ENCODE data around the gene MBOAT1. TPM values are rescaled to one million over a fixed set of nuclear protein-coding genes. Genes with fewer than 3 reads are reported as not detected.
"Not testable (repeated sequence)": the region's sequence is repeated elsewhere in the genome, so short reads cannot be mapped to it uniquely, and the experiment has no call there.

MBOAT1 gene
- polyA plus RNA-seq, 3 donors = 6.8 to 59.1 (median 8.1) TPM

- no peaks in the 10 kb centered on the region for H3K9me3 ChIP-seq (replicated peaks in 1 of 2; ENCODE audit: control insufficient read depth in 1 of 2, insufficient read depth in 1 of 2, low read length in 2 of 2)
- H3K4me1 ChIP-seq (ENCODE audit: control insufficient read depth in 1 of 2, insufficient read depth in 2 of 2, low read length in 2 of 2) = peaks cover 0 to 3% of the 10 kb centered on the region in 2 donors
- no peak for DNase-seq
- no peak for TF ChIP-seq CTCF (IDR thresholded peaks at IDR 0.05)
- no peak overlapping the region for H2AFZ ChIP-seq (ENCODE audit: insufficient read depth, low read depth, low read length, poor library complexity, severe bottlenecking)
- intact Hi-C loops (cut with micrococcal nuclease) = no loop called here
- peaks cover 50 to 93% of the 10 kb centered on the region in 2 donors for H3K36me3 ChIP-seq (replicated peaks in 1 of 2; ENCODE audit: control insufficient read depth in 1 of 2, insufficient read depth in 2 of 2, low read length in 2 of 2)
- no peak overlapping the region for H3K9ac ChIP-seq (ENCODE audit: insufficient read depth, low read length, poor library complexity, severe bottlenecking)
- no peak overlapping the region for H3K27ac Mint-ChIP-seq
- no peaks in the 10 kb centered on the region for H3K27me3 ChIP-seq (ENCODE audit: control insufficient read depth in 2 of 2, insufficient read depth in 2 of 2, low read length in 2 of 2)
- no peak overlapping the region for H3K27ac ChIP-seq (ENCODE audit: low read depth in 1 of 2, low read length in 2 of 2)
- H3K79me2 ChIP-seq (ENCODE audit: insufficient read depth, low read length) = no peaks in the 10 kb centered on the region
- peaks cover 0 to 2% (median 2%) of the 10 kb centered on the region in 3 donors for H3K27me3 Mint-ChIP-seq (ENCODE audit: low read depth in 3 of 3)
- H3K4me2 ChIP-seq (replicated peaks; ENCODE audit: extremely low read depth, low read length, poor library complexity, severe bottlenecking) = no peak overlapping the region
- H4K20me1 ChIP-seq (ENCODE audit: insufficient read depth, low read length) = peaks cover 11% of the 10 kb centered on the region
- H3K4me1 Mint-ChIP-seq = peaks cover 6% of the 10 kb centered on the region
- H3K4me3 ChIP-seq (replicated peaks in 1 of 3; ENCODE audit: low read depth in 2 of 3, low read length in 3 of 3) = no peak overlapping the region
- WGBS (ENCODE audit: insufficient coverage) = no CpG with 5 or more reads among the region's 2 CpGs
- H3K36me3 Mint-ChIP-seq = peaks cover 63 to 68% of the 10 kb centered on the region in 2 donors
- peaks cover 0 to 3% (median under 1%) of the 10 kb centered on the region in 7 donors for H3K9me3 Mint-ChIP-seq
- no peak overlapping the region for H3K4me3 Mint-ChIP-seq
These were observed 70.3 kb downstream of the MBOAT1 start for GRCh38 chr6:20141931-20142330.

- H3K27me3 Mint-ChIP-seq (ENCODE audit: low read depth in 3 of 3); H3K4me1 Mint-ChIP-seq; DNase-seq; intact Hi-C loops (cut with micrococcal nuclease); H3K9me3 Mint-ChIP-seq; H3K27me3 ChIP-seq (ENCODE audit: control insufficient read depth in 2 of 2, insufficient read depth in 2 of 2, low read length in 2 of 2); H3K9ac ChIP-seq (ENCODE audit: insufficient read depth, low read length, poor library complexity, severe bottlenecking); H3K4me2 ChIP-seq (replicated peaks; ENCODE audit: extremely low read depth, low read length, poor library complexity, severe bottlenecking); H3K4me3 ChIP-seq (replicated peaks in 1 of 3; ENCODE audit: low read depth in 2 of 3, low read length in 3 of 3); H2AFZ ChIP-seq (ENCODE audit: insufficient read depth, low read depth, low read length, poor library complexity, severe bottlenecking); H3K4me1 ChIP-seq (ENCODE audit: control insufficient read depth in 1 of 2, insufficient read depth in 2 of 2, low read length in 2 of 2); H3K4me3 Mint-ChIP-seq; H3K9me3 ChIP-seq (replicated peaks in 1 of 2; ENCODE audit: control insufficient read depth in 1 of 2, insufficient read depth in 1 of 2, low read length in 2 of 2); H3K79me2 ChIP-seq (ENCODE audit: insufficient read depth, low read length): not testable (repeated sequence)
- peaks cover 58 to 65% of the 10 kb centered on the region in 2 donors for H3K36me3 Mint-ChIP-seq
- WGBS (ENCODE audit: insufficient coverage) = 92% methylated on average over 5 of the region's 11 CpGs
- Histone ChIP-seq H3K27ac (ENCODE audit: low read depth in 1 of 2, low read length in 2 of 2) (peak overlapping the region in 1 of 2 donors; percentile 5), H4K20me1 (ENCODE audit: insufficient read depth, low read length) (peaks cover 15% of the 10 kb centered on the region), H3K36me3 (replicated peaks in 1 of 2; ENCODE audit: control insufficient read depth in 1 of 2, insufficient read depth in 2 of 2, low read length in 2 of 2) (peaks cover 44 to 68% of the 10 kb centered on the region in 2 donors)
- H3K27ac Mint-ChIP-seq = peak overlapping the region in 2 of 7 donors; percentile 69 to 77
These were observed 72.9 kb downstream of the MBOAT1 start for GRCh38 chr6:20139127-20139963.
